ENCODE results near the gene RHBDD3.

Gene RHBDD3

DNA sequence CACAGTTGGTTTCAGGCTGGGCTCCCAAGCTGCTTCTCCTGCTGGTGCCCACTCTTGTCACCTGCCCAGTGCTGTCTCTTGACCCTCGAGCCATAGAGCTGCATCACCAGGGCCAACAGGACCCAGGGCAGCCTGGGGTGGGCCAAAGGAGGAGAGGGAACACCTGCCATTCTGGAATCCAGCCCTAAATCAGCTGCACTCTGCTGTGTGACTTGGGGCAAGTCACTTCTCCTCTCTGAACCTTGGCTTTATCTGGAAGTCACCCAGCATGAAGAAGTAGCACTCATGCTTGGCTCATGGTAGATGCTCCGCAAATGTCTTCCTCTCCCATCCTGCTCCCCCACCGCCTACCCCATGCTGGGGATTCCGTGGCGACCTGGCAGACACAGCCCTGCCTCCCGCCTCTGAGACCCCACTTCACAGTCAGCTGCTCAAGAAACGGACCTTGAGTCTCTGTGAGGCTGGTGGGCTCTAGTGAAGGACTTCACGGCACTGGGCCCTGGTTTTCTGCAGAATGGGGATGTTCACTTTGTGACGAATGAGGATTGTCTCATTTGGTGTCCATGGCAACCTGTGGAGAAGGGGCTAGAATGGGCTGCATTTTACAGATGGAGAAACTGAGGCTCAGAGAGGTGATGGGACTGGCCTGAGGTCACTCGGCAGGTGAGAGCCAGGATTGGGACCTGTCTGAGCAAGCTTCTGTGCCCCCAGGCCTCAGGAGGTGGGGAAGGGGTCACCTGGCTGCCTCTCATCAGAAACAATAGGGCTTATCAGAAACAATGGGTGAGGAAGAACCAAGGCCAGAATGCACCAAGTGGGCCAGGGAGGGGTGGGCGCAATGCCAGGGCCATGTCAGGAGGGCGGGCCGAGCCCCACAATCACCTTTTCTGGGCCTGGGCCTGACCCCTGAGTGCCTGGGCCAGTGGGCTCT lies 49.7 kb downstream of the RHBDD3 start:
- CTCF ChIA-PET = interaction anchor here (1.2 to 1.9 kb wide), 3 partner anchors 16 to 28 kb away, joined by 3 to 8 read pairs (median 4); no protein-coding TSS in a partner anchor
- POLR2A ChIA-PET = no interaction called here
- DNase-seq (ENCODE audit: low read depth, low spot score) = no peak

GRCh38 chr22:29216873-29217666 lies 50.7 kb downstream of the RHBDD3 start:
- TF ChIP-seq, protein P1, sequence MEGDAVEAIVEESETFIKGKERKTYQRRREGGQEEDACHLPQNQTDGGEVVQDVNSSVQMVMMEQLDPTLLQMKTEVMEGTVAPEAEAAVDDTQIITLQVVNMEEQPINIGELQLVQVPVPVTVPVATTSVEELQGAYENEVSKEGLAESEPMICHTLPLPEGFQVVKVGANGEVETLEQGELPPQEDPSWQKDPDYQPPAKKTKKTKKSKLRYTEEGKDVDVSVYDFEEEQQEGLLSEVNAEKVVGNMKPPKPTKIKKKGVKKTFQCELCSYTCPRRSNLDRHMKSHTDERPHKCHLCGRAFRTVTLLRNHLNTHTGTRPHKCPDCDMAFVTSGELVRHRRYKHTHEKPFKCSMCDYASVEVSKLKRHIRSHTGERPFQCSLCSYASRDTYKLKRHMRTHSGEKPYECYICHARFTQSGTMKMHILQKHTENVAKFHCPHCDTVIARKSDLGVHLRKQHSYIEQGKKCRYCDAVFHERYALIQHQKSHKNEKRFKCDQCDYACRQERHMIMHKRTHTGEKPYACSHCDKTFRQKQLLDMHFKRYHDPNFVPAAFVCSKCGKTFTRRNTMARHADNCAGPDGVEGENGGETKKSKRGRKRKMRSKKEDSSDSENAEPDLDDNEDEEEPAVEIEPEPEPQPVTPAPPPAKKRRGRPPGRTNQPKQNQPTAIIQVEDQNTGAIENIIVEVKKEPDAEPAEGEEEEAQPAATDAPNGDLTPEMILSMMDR (IDR thresholded peaks at IDR 0.05; ENCODE audit: insufficient read depth, low read length, missing control alignments) = no peak
- DNase-seq (ENCODE audit: low read depth, low spot score) = peak; percentile 16
- ChIA-PET CTCF (interaction anchor here (1.2 kb wide), 1 partner anchor 29 kb away, joined by 4 read pairs; no protein-coding TSS in a partner anchor), POLR2A (no interaction called here)
- no peak overlapping the region for H3K4me3 ChIP-seq (ENCODE audit: low read depth, low read length)

More for the DNA sequence above, 49.7 kb downstream of the RHBDD3 start:
- TF ChIP-seq, protein P1 (IDR thresholded peaks at IDR 0.05; ENCODE audit: insufficient read depth, low read length, missing control alignments) = no peak
- H3K4me3 ChIP-seq (ENCODE audit: low read depth, low read length) = no peak overlapping the region

- TF ChIP-seq, protein P1 (IDR thresholded peaks at IDR 0.05; ENCODE audit: insufficient read depth, low read length, missing control alignments) = no peak
- ChIA-PET CTCF (no interaction called here), POLR2A (no interaction called here)
- no peak for DNase-seq (ENCODE audit: low read depth, low spot score)
- H3K4me3 ChIP-seq (ENCODE audit: low read depth, low read length) = no peak overlapping the region
These were observed 51.5 kb downstream of the RHBDD3 start for GRCh38 chr22:29216011-29216872.

GRCh38 chr22:29215012-29215860 lies 52.5 kb downstream of the RHBDD3 start:
- DNase-seq (ENCODE audit: low read depth, low spot score) = no peak
- H3K4me3 ChIP-seq (ENCODE audit: low read depth, low read length) = no peak overlapping the region
- POLR2A ChIA-PET = interaction anchor here (0.5 kb wide), 1 partner anchor 56 kb away, joined by 3 read pairs; no protein-coding TSS in a partner anchor
- CTCF ChIA-PET = no interaction called here
- TF ChIP-seq, protein P1 (IDR thresholded peaks at IDR 0.05; ENCODE audit: insufficient read depth, low read length, missing control alignments) = no peak

DNA sequence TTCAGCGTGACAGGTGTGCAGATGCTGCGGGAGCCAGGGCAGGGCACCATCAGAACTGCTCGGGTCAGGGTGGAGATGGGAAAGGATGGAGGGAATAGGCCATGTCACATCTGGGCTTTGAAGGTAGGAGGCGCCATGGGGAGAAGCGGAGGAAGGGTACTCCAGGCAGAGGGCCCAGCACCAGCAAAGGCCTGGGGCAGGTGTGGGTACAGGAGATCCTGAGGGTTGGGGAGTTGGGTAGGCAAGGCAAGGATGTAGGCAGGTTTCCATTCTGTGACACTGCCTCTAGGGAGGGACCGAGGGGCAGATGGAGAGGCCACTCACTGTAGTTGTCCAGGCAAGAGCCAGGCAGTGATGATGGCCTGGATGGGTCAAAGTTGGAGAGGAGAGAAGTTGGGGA lies 53.5 kb downstream of the RHBDD3 start:
- H3K4me3 ChIP-seq (ENCODE audit: low read depth, low read length) = no peak overlapping the region
- ChIA-PET CTCF (no interaction called here), POLR2A (interaction anchor here (0.5 kb wide), 1 partner anchor 55 kb away, joined by 3 read pairs; no protein-coding TSS in a partner anchor)
- DNase-seq (ENCODE audit: low read depth, low spot score) = no peak
- TF ChIP-seq, protein P1 (IDR thresholded peaks at IDR 0.05; ENCODE audit: insufficient read depth, low read length, missing control alignments) = no peak

Data from AG04449 (cell line).